Activated naive CD4-positive, alpha-beta T cell treated with anti-CD3 and anti-CD28 coated beads, Interleukin-2, amount 50 U/mL, for 24 hours (primary cell): ENCODE data around the gene BTRC.
"Not testable (repeated sequence)": the region's sequence is repeated elsewhere in the genome, so short reads cannot be mapped to it uniquely, and the experiment has no call there.

ENCODE experiments used
- H3K27ac Mint-ChIP-seq: one replicate; pipeline ENCODE4 v1.8.0; 2021; ENCODE audit warnings: mild to moderate bottlenecking, mixed read lengths
- H3K27me3 Mint-ChIP-seq: one replicate; pipeline ENCODE4 v1.8.0; 2021; ENCODE audit warnings: mixed read lengths
- H3K36me3 Mint-ChIP-seq: one replicate; pipeline ENCODE4 v1.8.0; 2021; ENCODE audit warnings: mixed read lengths
- H3K4me1 Mint-ChIP-seq: one replicate; pipeline ENCODE4 v1.8.0; 2021; ENCODE audit warnings: mixed read lengths
- H3K4me3 Mint-ChIP-seq: one replicate; pipeline ENCODE4 v1.8.0; 2021; ENCODE audit warnings: mild to moderate bottlenecking, mixed read lengths
- H3K9me3 Mint-ChIP-seq: one replicate; pipeline ENCODE4 v1.8.0; 2021; ENCODE audit warnings: mixed read lengths

The BTRC gene

DNA sequence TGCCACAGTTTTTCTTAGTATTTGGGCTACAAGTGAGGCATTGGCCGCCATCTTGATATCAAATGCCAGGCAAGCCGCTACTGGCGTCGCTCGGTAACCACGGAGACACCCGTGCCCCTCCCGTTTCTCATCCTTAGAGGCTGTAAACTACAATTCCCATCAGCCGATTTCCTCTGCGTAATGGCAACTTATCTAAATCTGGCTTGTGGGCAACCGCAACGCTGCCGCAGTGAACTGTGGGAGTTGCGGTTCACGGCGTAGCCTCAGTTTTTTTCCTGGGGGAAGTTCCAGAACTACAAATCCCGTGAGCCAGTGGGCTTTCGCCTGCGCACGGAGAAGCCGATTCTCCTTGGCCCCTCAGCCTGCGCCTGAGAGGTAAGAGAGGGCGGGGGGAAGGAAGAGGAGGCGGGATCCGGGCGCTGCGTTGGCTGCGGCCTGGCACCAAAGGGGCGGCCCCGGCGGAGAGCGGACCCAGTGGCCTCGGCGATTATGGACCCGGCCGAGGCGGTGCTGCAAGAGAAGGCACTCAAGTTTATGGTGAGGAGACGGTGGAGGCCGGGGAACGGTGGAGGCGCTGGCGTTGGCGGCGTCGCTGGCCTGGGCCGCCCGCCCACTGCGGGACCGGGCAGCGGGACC, at the start of gene BTRC:
TSS of gene BTRC (plus strand) at position 474 of the 636 bp plus-strand sequence. CDS start at position 490, 16 bp downstream.
- Mint-ChIP-seq H3K36me3 (peaks cover 2% of the 10 kb centered on the region), H3K4me3 (peak within 1 kb of the TSS; percentile 94), H3K4me1 (peaks cover 29% of the 10 kb centered on the region), H3K27me3 (peaks cover 8% of the 10 kb centered on the region), H3K27ac (peak within 1 kb of the TSS; percentile 95), H3K9me3 (no peaks in the 10 kb centered on the region)

DNA sequence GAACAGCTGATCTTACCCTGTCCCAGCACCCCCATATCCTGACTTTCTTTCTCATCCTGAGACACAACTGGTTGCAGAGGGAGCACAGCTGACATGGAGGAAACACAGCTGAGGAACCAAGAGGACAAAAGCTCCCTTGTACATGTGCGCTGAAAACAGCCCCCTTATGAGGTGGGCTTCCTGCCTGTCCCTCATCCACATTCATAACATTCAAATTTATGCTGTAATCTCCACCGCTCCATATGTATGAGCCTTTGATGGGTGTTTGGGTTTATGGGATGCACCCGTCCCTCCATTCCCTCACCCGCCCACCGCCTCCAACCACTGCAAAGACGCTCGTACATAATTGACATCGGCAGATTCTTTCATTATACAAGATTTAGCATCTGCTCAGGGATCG, 49.6 kb upstream of the BTRC start:
- H3K9me3 Mint-ChIP-seq, result no peaks in the 10 kb centered on the region
- peaks cover 29% of the 10 kb centered on the region for H3K27me3 Mint-ChIP-seq
- peaks cover 1% of the 10 kb centered on the region for H3K36me3 Mint-ChIP-seq
- H3K27ac Mint-ChIP-seq, result peak overlapping the region; percentile 43
- H3K4me3 Mint-ChIP-seq, result no peak overlapping the region
- no peaks in the 10 kb centered on the region for H3K4me1 Mint-ChIP-seq

DNA sequence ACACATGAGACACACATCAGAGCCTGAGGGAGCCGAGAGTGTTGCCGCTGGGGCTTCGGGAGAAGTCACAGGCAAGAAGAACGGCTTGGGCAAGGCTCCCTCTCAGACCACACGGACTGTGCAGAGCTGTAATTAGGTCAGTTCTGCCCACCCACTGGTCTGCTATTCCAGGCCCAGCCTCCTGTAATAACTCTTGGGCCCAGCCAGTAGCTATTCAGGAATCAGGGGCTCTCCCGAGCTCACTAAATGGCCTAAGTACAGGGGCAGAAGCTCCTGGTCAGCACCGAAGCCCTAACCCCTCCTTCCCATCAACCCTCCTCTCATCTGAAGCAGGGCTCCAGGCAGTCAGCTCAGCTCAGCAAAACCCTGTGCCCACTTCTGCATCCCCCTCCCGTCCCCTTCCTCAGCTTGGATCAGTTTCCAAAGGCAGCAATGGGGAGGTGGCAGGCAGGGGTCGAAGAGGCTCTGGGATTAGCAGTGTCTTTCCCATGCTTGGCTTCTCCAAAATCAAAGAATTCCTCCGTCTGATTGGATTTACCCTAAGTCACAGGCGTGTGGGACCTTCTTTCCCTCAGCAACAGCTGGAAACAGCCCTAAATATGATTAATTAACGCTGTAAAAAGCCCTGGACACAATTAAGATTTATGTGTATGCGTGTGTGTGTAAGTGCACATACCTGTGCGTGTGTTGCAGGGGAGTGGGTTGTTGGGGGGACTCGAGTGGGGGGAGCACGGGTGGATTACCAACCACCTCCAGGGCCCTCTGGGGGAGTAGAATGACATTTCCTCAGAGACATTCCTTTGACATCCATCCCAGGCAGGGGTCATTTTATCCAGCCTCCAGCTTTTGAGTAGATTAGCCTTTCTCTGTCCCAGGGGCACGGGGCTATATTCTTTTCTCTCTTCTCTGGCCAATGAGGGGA, 48.4 kb upstream of the BTRC start:
- no peak overlapping the region for H3K4me3 Mint-ChIP-seq
- H3K27ac Mint-ChIP-seq, result no peak overlapping the region
- H3K27me3 Mint-ChIP-seq, result peaks cover 32% of the 10 kb centered on the region
- H3K4me1 Mint-ChIP-seq, result peaks cover 2% of the 10 kb centered on the region
- H3K36me3 Mint-ChIP-seq, result peaks cover 1% of the 10 kb centered on the region
- no peaks in the 10 kb centered on the region for H3K9me3 Mint-ChIP-seq

DNA sequence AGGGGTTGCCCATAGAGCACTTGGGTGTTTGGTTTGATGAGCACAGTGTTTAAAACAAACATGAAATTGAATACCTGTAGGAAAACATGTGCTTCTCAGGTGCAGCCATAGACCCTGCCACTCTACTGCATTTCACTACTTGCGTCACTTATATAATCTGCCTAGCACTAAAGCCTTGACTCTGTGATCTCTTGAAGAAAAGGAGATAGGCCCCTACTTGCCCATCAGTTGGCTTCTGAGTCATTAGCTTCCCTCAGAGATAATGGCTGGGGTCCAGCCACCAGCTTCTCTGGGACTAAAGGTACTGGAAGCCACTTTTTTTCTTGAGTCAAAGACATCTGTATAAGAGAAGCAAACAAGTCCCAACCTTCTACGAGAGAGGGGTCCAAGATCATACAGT, 45.9 kb upstream of the BTRC start:
- no peak overlapping the region for H3K27ac Mint-ChIP-seq
- peaks cover 1% of the 10 kb centered on the region for H3K36me3 Mint-ChIP-seq
- H3K4me3 Mint-ChIP-seq, result no peak overlapping the region
- no peaks in the 10 kb centered on the region for H3K9me3 Mint-ChIP-seq
- peaks cover 13% of the 10 kb centered on the region for H3K4me1 Mint-ChIP-seq
- H3K27me3 Mint-ChIP-seq, result peaks cover 34% of the 10 kb centered on the region

DNA sequence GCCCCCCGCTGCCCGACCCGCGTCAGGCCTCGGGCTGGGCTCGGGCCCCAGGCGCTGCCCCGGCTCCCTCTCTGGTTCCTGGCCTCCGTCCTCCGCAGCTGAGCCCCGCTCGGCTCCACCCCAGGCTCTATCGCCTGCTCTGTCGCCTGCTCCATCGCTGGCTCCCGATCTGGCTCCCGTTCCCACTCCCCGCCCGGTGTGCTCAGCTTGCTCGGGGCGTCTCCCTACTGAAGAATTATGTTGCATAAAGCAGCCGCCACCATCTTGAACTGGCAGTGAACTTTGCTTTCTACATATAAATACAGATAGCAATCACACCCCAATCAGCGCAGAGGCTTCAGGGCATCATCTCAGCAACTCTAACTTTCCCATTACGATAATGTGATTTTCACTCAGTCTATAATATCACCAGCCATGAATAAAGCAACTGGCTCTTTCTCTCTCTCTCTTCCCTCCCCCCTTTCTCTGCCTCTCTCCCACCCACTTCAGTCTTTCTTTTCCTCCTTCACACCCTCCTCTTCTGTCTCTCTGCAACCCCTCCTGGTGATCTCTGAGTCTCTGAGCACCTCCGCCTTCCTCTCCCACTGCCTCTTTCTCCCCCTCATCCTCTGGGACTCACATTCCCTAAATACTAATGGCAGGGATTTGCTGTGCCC, 43.3 kb upstream of the BTRC start:
- Mint-ChIP-seq H3K36me3 (no peaks in the 10 kb centered on the region), H3K4me1 (peaks cover 13% of the 10 kb centered on the region), H3K4me3 (peak overlapping the region; percentile 76), H3K9me3 (no peaks in the 10 kb centered on the region), H3K27ac (no peak overlapping the region), H3K27me3 (peaks cover 32% of the 10 kb centered on the region)

DNA sequence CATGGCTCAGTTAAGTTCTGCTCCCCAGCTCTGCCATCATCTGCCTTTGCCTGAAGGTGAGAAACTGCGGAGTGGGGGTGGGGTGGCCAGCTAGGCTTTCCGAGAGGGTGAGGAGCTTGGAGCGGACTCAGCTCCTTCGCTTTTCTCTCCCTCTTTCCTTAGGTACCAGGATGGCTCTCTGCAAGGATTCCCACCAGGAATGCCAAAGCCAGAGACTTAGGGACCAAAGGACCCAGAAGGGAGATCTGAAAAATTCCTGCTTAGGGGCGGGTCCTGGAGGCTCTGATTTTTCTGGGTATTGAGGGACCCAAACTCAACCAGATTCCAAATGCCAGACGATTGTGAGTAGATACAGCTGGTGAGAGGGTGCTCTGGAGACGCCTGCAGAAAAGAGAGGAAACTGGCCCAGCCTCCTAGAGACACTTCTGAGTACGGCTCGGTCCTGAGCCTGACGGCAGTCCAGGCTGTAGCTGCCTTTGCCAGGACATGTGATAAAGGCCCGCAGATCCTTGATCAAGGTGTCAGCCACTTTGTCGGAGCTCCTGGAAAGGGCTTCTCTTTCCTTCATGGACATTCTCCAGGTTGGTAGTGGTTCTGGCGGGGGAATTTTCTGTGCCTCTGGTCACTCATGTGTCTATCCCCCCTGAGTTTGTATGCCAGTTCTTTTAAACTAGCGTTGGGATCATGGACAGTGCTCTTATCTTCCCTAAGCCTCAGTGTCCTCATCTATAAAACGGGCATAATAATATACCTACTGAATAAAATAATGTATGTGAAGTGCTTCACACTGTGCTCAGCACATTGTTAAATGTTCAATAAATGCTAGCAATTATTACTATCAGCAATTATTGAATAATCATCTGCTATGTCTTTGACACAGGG, 42.5 kb upstream of the BTRC start:
- Mint-ChIP-seq H3K36me3 (no peaks in the 10 kb centered on the region), H3K27ac (no peak overlapping the region), H3K4me1 (peaks cover 13% of the 10 kb centered on the region), H3K4me3 (peak overlapping the region; percentile 76), H3K9me3 (no peaks in the 10 kb centered on the region), H3K27me3 (peaks cover 31% of the 10 kb centered on the region)

DNA sequence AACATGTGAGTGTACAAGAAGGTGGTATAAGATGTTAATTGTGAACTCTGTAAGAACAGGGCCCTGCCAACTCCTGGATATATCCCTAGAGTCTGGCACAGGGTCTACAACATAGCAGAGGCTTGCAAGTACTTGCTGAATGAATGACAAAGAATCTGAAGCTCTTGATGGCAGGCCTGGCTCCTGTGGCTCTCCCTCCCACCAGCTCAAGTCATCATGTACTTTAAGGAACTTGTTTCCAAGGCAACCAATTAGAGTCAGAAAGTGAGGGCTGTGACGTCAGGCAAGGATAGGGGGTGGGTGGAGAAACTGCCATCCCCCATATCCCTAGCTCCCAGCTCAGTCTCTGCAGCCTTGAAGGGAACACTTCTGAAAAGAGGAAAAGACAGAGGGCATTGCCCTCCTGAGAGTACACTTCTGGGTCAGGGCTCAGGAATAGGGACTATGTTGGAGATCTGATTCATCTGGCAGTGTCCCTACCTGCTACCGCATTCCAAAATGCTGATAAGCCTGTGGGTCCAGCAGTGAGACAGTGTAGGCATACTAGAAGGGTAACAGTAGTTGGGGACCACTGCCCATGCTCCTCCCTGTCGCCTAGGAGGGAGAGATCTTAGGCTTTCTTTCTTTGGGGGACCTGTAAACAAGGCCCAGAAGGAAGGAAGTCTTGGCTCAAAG, 34.6 kb upstream of the BTRC start:
- Mint-ChIP-seq H3K4me1 (no peaks in the 10 kb centered on the region), H3K27me3 (peaks cover 2% of the 10 kb centered on the region), H3K4me3 (no peak overlapping the region), H3K36me3 (no peaks in the 10 kb centered on the region), H3K27ac (no peak overlapping the region), H3K9me3 (no peaks in the 10 kb centered on the region)

DNA sequence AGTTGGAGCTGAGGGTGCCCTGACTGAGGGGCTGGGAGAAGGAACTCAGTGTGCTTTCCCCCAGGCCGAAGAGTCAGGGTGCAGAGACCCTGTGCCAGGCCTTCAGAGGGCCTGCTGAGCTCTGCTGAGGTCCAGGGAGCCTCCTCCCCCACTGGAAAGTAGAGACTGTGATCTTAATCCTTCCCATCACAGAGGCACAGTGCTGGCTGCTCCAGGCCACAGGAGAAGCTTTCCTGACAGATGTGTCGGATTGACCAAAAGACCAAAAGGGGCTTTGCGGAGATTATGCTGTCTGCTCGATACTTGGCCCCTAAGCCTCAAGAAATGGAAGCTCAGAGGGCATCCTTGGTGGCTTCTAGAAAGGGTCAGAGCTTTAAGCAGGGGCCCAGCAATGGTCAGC, 32.9 kb upstream of the BTRC start:
- H3K36me3 Mint-ChIP-seq, result no peaks in the 10 kb centered on the region
- peaks cover 2% of the 10 kb centered on the region for H3K27me3 Mint-ChIP-seq
- H3K4me3 Mint-ChIP-seq, result no peak overlapping the region
- H3K27ac Mint-ChIP-seq, result no peak overlapping the region
- no peaks in the 10 kb centered on the region for H3K9me3 Mint-ChIP-seq
- no peaks in the 10 kb centered on the region for H3K4me1 Mint-ChIP-seq

DNA sequence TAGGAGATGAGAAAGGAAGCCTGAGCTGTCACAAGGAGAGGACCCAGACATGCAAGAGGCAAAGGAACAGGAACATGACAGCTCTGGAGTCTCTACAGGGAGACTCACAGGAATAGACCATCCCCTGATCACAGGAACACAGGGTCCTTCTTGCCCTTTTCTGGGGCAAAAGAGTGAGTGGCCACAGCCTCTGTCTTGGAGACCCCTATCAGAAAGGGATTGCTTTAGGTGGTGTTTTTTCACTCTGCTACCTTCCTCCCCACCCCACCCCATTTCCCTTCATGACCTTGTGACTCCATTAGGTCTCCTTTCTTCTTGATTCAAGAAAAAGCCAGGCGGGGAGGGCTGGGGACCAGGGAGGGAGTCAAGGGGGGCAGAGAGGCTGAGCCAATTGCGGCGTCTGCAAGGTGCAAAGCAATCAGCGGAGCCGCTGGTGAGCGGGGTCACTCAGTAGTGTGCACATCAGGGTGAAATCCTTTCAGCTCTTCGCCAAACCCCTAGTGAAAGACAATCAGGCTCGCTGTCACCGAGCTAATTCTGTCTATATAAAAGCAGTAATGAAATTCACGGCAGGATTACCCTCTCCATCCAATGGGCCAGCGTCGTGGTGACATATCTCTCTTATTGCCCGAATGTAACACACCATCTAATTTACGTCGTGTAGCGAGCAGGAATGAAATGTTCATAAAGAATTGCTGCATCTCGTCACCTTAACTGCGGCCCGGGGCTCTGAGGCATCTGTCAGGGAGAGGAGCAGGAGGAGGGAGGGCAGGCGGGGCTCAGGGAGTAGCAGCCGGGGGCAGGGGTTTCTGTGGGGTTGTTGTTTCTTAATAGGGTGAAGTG, 31.5 kb upstream of the BTRC start:
- Mint-ChIP-seq H3K4me3 (no peak overlapping the region), H3K27ac (no peak overlapping the region)

DNA sequence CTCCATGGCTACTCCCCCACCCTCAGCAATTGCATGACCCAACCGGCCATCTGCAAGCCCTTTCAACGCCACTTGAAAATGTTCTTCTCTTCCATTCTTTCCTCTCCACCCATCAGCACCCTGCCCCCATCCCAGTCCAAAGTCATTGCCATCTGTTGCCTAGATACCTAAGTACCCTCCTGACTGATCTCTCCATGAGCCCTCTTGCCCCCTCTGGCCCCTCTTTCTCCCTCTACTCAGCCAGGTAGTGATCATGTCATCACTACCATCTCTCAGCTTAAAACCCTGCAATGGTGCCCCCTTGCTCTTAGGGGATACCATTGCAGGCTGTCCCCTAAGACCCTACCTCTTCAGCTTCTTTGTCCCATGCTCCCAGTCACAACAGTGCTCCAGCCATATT, 30.5 kb upstream of the BTRC start:
- Mint-ChIP-seq H3K27ac (no peak overlapping the region), H3K4me1 (no peaks in the 10 kb centered on the region), H3K36me3 (no peaks in the 10 kb centered on the region), H3K9me3 (no peaks in the 10 kb centered on the region), H3K4me3 (no peak overlapping the region), H3K27me3 (peaks cover 2% of the 10 kb centered on the region)

More for the DNA sequence above, 31.5 kb upstream of the BTRC start:
- H3K36me3 Mint-ChIP-seq, result no peaks in the 10 kb centered on the region
- no peaks in the 10 kb centered on the region for H3K9me3 Mint-ChIP-seq
- no peaks in the 10 kb centered on the region for H3K4me1 Mint-ChIP-seq
- peaks cover 2% of the 10 kb centered on the region for H3K27me3 Mint-ChIP-seq

DNA sequence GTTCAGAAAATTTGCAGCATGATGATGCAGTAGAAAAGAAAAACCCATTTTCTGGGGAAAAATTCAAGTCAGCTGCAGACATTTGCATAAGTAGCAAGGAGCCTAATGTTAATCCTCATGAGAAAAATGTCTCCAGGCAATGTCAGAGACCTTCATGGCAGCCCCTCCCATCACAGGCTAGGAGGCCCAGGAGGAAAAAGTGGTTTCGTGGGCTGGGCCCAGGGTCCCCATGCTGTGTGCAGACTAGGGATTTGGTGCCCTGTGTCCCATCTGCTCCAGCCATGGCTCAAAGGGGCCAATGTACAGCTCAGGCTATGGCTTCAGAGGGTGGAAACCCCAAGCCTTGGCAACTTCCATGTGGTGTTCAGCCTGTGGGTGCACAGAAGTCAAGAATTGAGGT, 26.5 kb upstream of the BTRC start:
- H3K9me3 Mint-ChIP-seq, H3K4me1 Mint-ChIP-seq, H3K36me3 Mint-ChIP-seq, H3K4me3 Mint-ChIP-seq, H3K27ac Mint-ChIP-seq, H3K27me3 Mint-ChIP-seq: not testable (repeated sequence)

DNA sequence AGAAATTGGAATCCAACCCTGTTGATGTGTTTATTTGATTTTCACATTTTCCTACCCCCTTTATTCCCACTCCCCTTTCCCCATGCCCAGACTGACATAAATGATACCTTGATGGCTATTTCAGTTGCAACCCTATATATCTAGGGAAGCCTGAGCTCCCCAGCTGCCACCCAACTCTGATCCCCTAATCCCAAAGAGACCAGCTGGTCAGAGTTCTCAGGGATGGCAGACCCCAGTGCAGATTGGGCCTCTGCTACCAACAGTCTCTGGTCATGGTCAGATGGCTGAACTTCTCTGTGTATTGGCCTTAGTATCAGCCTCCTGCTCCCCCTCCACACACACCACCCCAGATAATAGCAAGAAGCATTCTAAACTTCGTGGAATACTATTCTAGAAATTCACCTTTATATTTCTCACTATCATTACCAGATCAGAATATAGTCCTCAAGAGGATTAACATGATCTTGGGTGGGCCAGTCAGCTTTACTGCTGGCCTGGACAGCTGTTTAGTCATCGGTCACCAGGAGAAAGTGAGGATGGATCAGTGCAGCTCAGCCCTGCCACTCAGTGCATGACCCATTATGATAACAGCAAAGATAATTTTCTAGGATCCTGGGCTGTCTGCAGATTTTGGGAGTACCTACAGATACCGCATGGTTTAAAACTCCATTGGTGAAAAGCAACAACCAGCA, 24.5 kb upstream of the BTRC start:
- no peaks in the 10 kb centered on the region for H3K9me3 Mint-ChIP-seq
- H3K36me3 Mint-ChIP-seq, result no peaks in the 10 kb centered on the region
- no peak overlapping the region for H3K27ac Mint-ChIP-seq
- no peaks in the 10 kb centered on the region for H3K27me3 Mint-ChIP-seq
- H3K4me3 Mint-ChIP-seq, result no peak overlapping the region
- no peaks in the 10 kb centered on the region for H3K4me1 Mint-ChIP-seq

DNA sequence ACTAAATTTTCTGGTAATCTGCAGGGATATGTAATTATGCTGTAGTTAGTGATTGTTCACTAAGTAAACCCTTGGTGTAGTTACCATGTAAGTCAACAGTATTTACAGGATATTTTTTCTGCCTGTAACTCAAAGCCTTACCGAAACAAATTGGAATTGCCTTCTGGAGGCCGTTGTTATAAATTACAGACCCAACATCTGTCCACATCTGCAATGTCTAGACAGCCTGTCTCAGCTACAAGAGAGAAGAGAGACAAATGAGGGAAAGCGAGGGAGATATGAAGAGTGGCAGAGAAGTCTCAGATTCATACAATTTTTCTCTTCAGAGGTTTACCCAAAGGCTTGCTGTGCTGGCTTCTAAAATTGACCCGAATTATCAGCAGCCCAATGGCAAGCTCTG, 23.7 kb upstream of the BTRC start:
- H3K27me3 Mint-ChIP-seq, result no peaks in the 10 kb centered on the region
- H3K9me3 Mint-ChIP-seq, result no peaks in the 10 kb centered on the region
- no peaks in the 10 kb centered on the region for H3K36me3 Mint-ChIP-seq
- no peak overlapping the region for H3K27ac Mint-ChIP-seq
- no peaks in the 10 kb centered on the region for H3K4me1 Mint-ChIP-seq
- no peak overlapping the region for H3K4me3 Mint-ChIP-seq
